KOPT-K1 (cell line): Measurements from ENCODE around the gene CACNA2D2.

Experiments used
- H3K27ac ChIP-seq: fragments of 200-600 bp; sonication (generic); 2 replicates; pipeline ENCODE4 v1.5.1; 2016; ENCODE audit warnings: antibody characterized with exemption, mild to moderate bottlenecking, low read depth, low read length; ENCODE audit not compliant: poor library complexity, severe bottlenecking
- H3K36me3 ChIP-seq: fragments of 200-600 bp; sonication (generic); 2 replicates; pipeline ENCODE4 v1.5.1; 2017; ENCODE audit warnings: antibody characterized with exemption, mild to moderate bottlenecking, low read length, moderate library complexity; ENCODE audit not compliant: insufficient read depth
- H3K9me3 ChIP-seq: fragments of 200-600 bp; sonication (generic); 2 replicates; pipeline ENCODE4 v1.5.1; 2017; ENCODE audit warnings: antibody characterized with exemption, low read length, mild to moderate bottlenecking; ENCODE audit not compliant: insufficient read depth, poor library complexity, severe bottlenecking

Gene CACNA2D2

GRCh38 chr3:50503504-50504342, at the start of gene CACNA2D2:
TSS of gene CACNA2D2 (minus strand) at chr3:50503634. CDS start at chr3:50503423, 211 bp downstream.
- Histone ChIP-seq H3K27ac (no peak within 1 kb of the TSS), H3K36me3 (no peaks in the 10 kb centered on the region), H3K9me3 (no peaks in the 10 kb centered on the region)

- no peaks in the 10 kb centered on the region for H3K36me3 ChIP-seq
- no peaks in the 10 kb centered on the region for H3K9me3 ChIP-seq
- no peak overlapping the region for H3K27ac ChIP-seq
Measured at GRCh38 chr3:50552598-50552997, 49.2 kb upstream of the CACNA2D2 start.

- H3K27ac ChIP-seq: no peak overlapping the region
- H3K9me3 ChIP-seq: no peaks in the 10 kb centered on the region
- H3K36me3 ChIP-seq: no peaks in the 10 kb centered on the region
Measured at GRCh38 chr3:50551681-50552435, 48.4 kb upstream of the CACNA2D2 start.

GRCh38 chr3:50551054-50551659, 47.7 kb upstream of the CACNA2D2 start:
- Histone ChIP-seq H3K9me3 (no peaks in the 10 kb centered on the region), H3K36me3 (no peaks in the 10 kb centered on the region), H3K27ac (no peak overlapping the region)

- Histone ChIP-seq H3K36me3 (no peaks in the 10 kb centered on the region), H3K9me3 (no peaks in the 10 kb centered on the region), H3K27ac (no peak overlapping the region)
Measured at GRCh38 chr3:50550079-50550736, 46.8 kb upstream of the CACNA2D2 start.

- Histone ChIP-seq H3K9me3 (no peaks in the 10 kb centered on the region), H3K36me3 (no peaks in the 10 kb centered on the region), H3K27ac (no peak overlapping the region)
Measured at GRCh38 chr3:50549226-50549625, 45.8 kb upstream of the CACNA2D2 start.

GRCh38 chr3:50545781-50546180, 42.3 kb upstream of the CACNA2D2 start:
- no peak overlapping the region for H3K27ac ChIP-seq
- H3K36me3 ChIP-seq: no peaks in the 10 kb centered on the region
- H3K9me3 ChIP-seq: no peaks in the 10 kb centered on the region

GRCh38 chr3:50542177-50543034, 39.0 kb upstream of the CACNA2D2 start:
- Histone ChIP-seq H3K9me3 (no peaks in the 10 kb centered on the region), H3K36me3 (no peaks in the 10 kb centered on the region), H3K27ac (no peak overlapping the region)

- Histone ChIP-seq H3K36me3 (no peaks in the 10 kb centered on the region), H3K9me3 (no peaks in the 10 kb centered on the region), H3K27ac (no peak overlapping the region)
Measured at GRCh38 chr3:50539356-50540286, 36.2 kb upstream of the CACNA2D2 start.

- Histone ChIP-seq H3K27ac (no peak overlapping the region), H3K9me3 (no peaks in the 10 kb centered on the region), H3K36me3 (no peaks in the 10 kb centered on the region)
Measured at GRCh38 chr3:50537421-50538129, 34.1 kb upstream of the CACNA2D2 start.

GRCh38 chr3:50536471-50537180, 33.2 kb upstream of the CACNA2D2 start:
- no peaks in the 10 kb centered on the region for H3K36me3 ChIP-seq
- no peak overlapping the region for H3K27ac ChIP-seq
- no peaks in the 10 kb centered on the region for H3K9me3 ChIP-seq

GRCh38 chr3:50534681-50535330, 31.4 kb upstream of the CACNA2D2 start:
- no peaks in the 10 kb centered on the region for H3K36me3 ChIP-seq
- no peaks in the 10 kb centered on the region for H3K9me3 ChIP-seq
- H3K27ac ChIP-seq: no peak overlapping the region
